Activated effector memory CD4-positive, alpha-beta T cell treated with Interleukin-2 at 50 U/mL for 16 hours (primary cell): Measurements from ENCODE around the gene GNAO1.

Experiments used
- DNase-seq: peaks from one replicate; pipeline ENCODE4 v3.0.0-alpha.2; 2020

The GNAO1 gene

DNA sequence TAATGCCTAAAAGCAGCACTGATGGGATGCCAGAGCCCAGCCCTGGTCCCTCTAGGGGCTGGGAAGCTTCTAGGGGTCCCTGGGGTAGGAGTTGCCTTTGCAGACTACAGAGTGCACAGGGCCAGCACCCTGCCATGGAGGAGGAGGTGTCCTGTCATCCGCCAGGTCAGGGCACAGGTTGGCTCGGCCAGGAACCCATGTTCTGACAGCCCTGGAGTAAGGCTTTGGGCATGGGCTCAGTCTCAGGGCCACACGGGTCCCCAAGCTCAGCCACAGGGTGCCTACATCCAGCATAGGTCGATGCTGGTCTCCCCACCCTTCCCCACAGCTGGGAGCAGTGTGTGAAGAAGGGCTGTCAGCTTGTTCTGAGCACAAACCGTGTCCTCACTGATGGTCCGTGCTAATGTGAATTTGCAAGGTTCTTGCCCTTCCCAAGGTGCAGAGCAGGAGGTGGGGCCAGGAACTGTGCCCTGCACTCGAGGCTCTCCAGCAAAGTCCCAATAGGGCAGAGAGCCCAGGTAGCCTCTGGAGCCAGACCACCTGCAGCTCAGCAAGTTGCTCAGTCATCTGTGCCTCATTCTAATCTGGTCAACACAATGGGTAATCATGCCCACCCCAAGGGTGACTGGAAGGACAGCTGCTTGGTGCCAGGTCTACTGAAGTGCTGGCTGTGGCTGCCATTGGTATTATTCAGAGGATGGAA lies 161.2 kb downstream of the GNAO1 start:
- DNase-seq, result no peak

DNA sequence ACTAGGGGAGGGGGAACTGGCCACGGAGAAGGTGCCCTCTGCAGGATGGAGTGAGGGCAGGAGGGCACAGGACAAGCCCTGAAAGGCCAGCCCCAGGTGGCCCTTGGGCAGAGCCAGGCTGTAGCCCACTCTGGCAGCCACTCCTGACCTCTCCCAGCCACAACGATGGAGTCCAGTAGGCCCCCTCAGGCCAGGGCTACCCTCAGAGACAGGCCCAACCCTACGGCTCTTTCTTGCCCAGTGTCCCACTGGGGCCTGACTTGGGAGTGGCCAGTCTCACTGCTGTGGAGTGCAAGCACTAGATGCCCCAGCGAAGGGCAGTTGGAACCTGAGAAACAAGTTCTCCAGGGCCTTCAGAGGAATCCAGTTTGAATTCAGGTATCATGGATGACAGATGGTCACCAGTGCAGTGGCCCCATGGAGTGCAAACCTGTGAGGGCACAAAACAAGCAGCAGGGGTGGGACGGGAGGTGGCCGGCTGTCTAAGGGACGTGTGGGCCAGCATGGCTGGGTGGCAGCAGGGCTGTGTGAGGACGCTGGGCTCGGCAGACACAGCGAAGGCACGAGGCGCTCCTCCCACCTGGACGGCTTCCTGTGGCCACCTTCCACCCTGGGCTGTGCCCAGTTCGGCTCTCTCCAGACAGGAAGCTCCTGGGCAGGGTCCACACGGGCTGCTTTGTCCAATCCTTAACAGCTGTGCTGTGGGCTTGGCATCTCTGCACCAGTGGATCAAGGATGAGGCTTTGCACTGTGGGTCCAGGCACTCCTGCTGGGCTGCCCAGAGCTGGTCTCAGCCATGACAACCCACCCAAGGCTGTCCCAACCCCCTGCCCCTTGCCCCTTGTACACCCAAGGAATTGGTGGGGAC lies 162.0 kb downstream of the GNAO1 start:
- no peak for DNase-seq

DNA sequence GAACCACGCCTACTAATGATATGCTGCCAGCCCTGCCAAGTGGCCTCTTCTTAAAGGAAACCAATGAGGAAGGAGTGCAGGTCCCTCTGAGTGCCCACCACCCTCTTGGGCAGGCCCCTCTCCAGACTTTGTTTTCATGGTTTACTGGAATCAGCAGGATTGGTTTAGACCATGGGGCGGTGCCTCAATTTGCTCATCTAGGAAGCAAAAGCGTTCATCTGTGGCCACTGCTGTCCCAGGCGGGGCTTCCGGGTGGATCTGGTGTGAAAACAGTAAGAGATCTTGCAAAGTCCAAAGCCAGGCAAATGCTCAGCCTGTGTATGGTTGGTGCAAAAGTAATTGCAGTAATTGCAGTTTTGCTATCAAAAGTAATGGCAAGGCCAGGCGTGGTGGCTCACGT lies 162.7 kb downstream of the GNAO1 start:
- DNase-seq, result no peak

DNA sequence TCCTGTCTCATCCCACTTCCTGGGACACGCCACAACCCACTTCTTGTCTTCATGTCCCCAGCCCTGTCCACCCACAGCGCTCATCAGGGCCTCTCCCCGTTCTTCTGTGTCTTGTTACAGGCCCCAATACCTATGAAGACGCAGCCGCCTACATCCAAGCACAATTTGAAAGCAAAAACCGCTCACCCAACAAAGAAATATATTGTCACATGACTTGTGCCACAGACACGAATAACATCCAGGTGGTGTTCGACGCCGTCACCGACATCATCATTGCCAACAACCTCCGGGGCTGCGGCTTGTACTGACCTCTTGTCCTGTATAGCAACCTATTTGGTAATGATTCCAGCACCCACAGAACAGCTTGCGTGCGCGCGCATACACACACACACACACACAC lies 163.5 kb downstream of the GNAO1 start:
- no peak for DNase-seq

DNA sequence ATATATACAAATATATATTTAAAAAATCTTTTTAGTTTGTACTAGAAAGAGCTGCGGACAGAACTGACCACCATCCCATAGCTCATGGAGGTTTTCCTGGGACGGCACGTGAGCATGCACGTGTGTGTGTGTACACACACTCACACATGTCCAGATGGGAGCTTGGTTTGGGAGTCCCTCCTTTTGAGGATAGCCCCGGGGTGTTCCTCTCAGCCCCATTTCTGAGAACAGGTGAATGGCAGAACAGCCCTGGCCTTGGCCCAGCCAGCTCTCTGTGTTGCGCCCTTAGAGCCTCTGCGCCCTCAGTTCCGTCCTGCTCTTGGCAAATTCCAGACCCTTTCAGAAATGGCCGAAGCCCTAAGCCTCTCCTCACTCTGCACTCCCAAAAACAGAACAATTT lies 163.9 kb downstream of the GNAO1 start:
- DNase-seq, result no peak

DNA sequence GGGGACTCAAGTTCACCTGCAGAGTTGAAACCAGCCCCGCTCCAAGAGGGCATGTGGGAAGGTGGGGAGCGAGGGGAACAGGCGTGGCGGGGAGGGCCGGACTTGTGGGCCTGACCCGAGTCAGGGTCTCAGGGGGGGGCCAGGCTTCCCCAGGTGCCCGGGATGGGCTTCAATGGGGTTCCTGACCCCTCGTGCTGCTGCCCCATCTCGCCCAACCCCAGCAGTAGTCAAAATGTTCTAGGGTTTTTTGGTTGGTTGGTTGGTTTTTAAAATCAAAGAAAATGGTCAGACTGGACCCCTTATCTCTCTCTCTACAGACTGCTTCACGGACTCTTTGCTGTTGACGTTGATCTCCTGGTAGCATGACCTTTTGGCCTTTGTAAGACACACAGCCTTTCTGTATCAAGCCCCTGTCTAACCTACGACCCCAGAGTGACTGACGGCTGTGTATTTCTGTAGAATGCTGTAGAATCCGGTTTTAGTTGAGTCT lies 164.5 kb downstream of the GNAO1 start:
- DNase-seq, result no peak

DNA sequence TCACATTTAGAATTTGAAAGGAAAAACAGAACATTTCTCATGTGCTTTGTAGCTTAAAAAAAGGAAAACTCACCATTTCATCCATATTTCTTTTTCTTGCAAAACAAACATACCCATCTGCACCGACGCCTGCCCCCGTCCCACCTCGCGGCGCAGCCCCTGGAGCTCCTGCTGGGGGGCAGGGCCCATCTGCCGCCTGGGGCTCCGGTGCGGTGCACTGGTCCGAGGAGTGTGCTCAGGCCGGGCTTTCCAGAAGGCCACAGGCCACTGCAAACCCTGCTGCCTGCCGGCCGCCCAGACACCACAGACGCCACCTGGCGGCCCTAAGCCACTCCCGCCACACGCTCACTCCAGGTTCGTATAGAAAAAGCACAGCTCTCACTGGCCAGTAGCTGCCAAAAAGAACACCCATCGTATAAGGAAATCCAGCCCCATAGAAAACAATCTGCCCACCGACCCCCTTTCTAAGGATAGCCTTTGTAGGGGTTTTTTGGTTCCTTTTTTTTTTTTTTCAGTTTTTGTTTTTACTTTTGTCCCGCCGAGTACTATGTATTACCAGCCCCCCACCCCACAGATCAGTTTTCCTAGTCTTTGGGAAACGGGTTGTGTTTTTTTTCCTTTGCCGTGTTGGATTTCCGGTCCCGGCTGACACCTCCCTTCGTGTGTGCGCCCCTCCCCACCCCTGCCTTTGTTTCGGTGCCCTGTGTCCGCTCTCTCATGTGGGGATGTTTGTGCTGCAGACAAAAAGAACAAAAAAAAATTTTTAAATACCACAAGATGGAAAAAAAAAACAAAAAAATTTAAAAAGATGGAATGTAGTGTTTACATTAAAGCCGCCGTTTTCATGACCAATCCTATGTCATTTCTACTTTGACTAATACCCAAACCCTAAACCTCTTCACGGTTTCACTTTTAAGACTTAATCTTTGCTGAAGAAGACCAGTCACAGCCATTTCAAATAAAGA lies 165.3 kb downstream of the GNAO1 start:
- DNase-seq, result peak; percentile 36

DNA sequence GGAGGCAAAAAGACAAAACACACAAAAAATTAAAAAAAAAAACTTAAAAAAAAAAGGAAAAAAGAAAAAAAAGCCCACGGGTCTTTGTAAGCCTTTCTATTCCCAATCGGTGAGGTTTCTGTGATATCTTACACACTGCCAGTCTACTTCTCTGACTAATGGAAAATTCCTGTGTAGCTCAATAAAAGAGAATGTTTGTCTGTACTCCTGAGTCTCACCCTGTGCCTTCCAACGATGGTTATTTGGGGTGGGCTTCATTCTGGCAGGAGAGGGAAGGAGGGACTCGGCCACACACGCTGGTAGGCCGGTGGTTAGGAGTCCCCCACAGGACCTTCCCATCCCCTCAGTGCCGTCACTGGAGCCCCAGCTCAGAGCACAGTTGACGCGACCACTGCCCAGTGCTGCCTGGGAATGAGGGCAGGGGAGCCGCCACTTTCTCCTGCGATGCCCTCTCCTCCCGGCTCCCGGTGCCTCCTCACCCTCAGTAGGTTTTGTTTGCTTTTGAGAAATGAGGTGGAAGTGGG lies 166.0 kb downstream of the GNAO1 start:
- no peak for DNase-seq

DNA sequence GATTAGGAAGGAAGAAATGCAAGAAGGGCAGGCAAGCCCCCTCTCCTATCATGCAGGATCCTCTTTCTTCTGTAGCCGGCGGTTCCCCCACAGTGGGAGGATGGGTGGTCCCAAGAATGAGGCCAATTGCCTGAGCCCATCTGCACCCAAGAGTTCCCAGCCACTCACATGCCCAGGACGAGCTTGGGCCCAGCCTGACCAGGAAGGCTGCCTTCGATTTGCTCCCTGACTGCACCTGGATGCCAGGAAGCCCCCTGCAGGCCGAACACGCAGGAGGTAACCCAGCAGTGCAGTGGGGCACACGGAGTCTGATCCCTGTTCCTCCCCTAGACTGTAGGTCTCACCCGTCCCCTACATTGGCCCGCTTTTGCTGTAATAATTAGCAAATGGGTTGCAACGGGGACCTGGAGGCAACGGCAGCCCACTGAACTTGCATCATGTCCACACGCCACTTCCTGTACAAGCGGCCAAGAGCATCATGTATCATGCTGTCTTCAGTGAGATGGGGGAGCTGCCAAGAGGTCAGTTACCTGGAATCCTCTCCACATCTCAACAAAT lies 166.6 kb downstream of the GNAO1 start:
- DNase-seq, result no peak

DNA sequence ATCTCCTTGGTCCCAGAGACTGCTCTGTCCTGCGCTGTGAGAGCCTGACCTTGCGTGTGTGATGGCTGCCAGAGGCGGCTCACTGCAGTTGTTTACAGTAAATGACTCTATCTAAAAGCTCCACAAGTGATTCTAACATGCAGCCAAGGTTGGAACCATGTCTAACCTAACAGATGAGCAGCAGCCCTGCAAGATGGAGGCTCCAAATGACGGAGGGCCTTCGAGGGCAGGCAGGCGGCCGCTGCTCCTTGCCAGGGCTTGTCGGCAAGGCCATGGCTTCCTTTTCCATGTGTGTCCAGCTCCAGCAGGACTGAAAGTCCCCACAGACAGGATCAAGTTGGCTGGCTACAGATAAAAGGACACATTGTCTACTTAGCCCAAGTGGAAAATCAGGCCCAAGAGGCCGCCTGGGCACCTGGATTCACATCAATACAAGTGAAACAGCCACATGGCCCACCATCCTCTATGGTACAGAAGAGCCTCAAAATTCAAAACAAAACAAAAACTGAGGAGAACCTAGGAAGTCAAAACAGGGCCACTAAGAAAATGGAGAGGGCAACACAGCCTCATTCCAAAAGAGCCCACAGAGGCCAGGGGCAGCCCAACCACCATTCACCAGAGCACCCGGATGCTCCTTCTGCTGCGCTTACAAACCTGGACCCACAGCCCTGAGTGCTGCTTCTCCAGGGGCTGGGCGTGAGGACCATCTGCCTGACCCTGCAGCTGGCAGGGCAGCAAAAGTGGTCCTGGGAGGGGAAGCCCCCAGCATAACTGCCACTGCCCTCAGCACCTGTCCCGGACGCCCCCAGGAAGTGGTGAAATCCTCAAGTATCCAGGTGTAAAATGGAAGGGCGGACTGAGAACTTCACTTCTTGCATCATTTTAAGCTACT lies 169.1 kb downstream of the GNAO1 start:
- DNase-seq, result no peak

DNA sequence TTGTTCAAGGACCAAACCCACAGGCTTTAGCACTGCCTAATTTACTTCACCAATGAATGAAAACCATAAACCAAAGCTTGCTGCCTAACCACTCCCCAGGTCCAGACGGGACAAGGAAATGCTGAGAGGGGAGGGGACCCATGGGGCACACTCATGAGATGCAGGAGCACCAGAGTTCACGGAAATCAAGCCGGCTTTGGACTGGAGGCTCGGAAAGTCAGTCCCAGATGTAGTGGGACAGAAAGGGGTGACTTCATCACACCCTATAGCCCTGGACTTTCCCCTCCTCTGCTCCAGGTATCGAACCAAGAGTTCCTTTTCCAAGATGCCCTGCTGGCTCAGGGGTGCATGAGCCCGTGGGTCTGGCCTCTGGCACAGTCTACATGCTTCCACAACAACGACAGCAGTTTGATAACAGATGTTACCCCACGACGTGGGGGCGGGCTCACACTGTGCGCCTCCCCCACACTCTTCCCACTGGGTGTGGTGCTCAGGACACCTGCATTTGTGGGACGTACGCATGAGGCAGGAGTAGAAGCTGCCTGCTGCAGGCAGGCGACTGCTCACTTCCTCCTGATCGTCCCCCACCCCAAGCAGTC lies 170.9 kb downstream of the GNAO1 start:
- no peak for DNase-seq

DNA sequence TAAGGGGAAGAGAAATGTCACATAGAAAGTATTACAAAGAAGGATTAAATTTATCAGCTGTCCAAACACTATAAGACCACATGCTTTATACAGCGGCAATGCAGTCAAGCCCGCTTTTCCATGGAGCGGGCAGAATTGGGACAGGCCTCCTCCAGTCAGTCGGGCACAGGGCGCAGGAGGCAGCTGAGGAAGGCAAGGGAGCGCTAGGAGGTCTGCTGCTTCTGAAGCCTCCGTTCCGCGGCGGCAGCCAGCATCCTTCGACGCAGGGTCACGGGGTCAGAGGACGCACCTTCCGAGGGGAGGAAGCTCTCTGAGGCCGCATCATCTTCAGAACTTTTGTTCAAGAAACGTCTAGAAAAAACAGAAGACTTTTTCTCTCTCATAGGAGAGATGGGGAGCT lies 171.4 kb downstream of the GNAO1 start:
- no peak for DNase-seq

DNA sequence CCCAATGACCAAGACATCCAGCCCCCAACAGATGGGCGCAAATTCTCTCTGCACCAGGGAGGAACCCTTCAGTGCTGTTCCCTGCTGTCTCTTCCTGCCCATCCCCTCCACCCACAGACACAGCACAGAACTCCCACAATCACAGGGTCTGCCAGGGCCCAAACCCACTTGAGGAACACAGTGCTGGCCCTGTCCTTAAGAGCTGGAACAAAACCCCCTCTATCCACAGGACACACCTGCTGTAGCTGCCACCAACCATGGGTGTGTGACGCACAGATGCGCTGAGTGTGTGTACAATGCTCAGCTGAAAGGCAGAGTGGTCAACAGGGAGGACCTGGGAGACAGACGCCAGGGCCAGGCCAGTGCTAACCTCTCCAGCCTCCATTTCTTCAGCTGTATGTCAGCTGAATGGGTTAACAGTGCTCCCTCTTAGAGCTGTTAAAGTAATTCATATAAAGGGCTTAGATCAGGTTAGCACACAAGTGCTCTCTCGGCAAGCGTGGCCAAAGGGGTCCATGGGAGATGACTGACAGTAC lies 172.0 kb downstream of the GNAO1 start:
- no peak for DNase-seq

DNA sequence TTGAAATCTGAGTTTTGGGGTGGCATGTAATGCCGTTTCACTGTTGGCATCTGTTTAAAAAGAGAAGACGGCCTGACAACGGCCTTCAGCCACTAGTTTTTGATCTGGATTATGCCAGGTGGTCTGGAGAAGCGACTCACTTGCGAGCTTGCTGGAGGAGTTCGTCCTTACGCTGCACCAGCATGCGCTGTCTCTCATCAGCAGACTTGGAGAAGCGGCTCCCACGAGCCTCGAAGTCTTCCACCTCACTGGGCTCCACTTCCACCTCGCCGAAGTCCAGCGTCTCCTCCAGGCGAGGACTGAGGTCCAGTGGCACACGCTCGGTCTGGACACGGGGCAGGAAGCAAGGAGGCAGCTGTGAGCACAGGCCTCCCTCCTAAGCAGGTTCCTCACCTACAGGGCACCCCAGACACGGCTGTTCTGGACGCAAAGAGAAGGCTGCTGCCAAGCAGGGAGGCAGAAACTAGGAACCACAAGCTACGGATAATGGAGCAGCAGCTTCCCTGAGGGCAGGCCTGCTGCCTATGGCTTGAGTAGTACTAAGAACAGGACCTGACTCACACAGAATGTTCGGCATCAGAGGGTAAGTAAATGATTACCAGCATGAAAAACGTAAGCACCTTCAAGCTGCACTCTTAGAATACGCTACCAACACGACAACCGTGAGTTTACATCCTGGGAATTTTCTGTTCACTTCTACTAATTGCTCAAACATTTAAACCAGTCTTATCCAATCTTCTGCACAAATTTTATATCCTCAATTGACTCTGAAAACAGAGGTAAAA lies 172.7 kb downstream of the GNAO1 start:
- DNase-seq, result no peak

DNA sequence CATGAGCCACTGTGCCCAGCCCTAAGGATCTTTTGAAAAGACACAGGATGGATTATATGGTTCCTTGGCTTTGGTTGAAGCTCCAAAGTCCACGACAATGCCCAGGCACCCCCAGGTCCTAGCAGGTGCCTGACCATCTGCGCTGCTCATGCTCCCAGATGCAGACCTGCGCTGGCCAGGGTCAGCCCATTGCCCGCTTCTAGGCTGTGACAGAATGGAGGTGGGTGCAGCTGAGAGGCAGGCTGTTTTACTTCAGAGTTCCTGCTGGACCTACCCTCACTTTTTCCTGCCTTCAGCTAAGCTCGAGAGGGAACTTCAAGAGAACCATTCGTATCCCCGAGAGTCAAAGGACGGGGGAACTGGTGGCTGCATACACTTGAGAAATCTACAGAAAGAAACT lies 173.6 kb downstream of the GNAO1 start:
- no peak for DNase-seq

DNA sequence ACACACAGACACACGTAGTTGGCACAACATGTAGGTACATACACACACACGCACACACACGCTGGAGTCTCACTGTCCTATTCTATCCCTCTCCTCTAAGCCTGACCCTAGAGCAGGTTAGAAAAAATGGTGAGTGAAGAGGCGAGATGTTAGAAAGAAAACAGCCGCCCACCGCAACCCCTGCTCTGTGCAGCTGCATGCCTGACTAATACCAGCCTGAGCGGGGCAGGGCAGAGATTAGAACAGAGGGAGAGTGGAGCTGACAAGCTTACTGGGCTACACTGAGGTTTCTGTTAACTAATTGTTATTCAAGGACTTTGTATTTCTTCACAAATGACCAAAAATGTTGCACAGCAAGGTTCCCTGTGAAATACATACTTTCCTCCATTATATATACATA lies 174.3 kb downstream of the GNAO1 start:
- no peak for DNase-seq

DNA sequence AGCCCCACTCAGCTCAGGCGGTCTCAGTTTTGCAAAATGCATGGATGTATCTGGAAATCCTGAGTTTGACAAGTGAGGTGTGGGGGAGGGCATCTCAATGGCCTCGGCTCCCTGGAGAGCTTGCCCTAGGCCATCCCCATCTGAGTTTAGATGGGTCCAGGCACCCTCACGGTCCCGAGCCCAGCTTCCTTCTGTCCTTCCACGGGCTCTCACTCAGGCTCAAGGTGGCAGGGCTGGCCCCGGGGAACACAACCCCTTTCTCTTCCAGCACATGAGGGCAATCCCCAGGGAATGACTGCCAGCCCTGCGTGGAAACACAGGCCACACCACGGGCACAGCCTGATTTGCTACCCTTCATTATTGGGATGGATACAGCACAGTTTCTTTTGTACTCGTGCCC lies 175.7 kb downstream of the GNAO1 start:
- no peak for DNase-seq

DNA sequence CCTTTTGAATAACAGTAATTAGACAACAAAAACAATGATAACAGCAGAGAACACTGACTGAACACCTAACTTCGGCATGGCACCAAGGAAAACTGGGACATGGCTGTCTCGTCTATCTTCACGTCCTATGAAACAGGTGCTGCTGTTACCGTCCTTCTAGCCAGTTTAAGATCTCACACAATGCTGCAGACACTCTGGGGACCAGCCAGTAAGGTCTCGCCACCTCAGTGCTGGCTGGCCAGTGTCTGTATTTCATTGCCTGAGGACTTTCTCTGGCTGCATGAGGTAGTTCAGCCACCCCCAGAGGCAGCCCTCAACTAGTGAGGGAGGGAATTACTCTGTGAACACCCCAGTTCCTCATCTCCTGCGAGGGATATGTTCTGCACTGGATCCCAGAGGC lies 176.5 kb downstream of the GNAO1 start:
- no peak for DNase-seq

DNA sequence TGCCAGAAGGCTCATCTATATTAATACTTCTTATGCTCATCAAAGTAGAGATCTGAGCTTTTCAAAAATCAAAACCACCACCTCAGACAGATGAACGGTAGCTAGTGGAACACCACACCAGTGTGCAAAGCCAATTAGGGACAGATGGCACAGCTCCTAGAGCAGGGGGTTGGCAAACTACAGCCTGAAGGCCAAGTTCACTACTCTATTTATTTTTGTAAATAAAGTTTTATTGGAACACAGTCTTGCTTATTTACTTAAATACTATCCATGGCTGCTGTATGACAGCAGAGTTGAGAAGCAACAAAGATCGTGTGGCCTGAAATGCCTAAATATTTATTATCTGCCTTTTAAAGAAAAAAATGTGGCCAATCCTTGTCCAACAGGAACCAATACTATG lies 177.3 kb downstream of the GNAO1 start:
- DNase-seq, result no peak

DNA sequence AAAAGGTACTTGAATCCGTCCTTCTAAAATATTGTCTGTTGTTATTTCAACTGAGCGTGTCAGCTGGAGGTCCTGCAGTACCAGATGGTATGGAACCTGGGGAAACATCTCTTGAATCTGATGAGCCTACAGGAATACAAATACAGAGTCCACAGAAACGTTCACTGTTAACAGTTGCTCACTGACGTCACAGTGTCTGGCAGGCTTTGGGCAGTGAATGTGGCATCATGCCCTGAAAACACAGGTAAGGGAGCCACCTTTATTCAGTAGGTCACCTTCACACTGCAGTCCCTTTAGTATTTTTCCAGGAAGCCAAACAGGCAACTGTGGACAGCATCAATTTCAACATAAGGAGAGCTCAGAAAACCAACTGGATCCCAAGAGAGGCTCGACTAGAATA lies 177.9 kb downstream of the GNAO1 start:
- no peak for DNase-seq
